Mesenteric fat pad (tissue), 1 donor: ENCODE data around the gene FYCO1. TPM values are rescaled to one million over a fixed set of nuclear protein-coding genes. Genes with fewer than 3 reads are reported as not detected.

ENCODE experiments used
- DNase-seq: peaks from one replicate; pipeline ENCODE4 v3.0.0-alpha.2; 2020; ENCODE audit warnings: low spot score
- total RNA-seq: library from RNA; stranded (reverse); fragmentation: NEBNext Ultra II Directional; extraction: Animal tissue kit (Norgen Biotek cat#: 25700); gene quantifications from one replicate; pipeline ENCODE4 v1.2.1, GENCODE V29; 2021
- donor health status: DM: yes; HTN: yes; CAD: no.

FYCO1 gene
- total RNA-seq, 1 donor from 2014 or later, result 43.5 TPM

DNA sequence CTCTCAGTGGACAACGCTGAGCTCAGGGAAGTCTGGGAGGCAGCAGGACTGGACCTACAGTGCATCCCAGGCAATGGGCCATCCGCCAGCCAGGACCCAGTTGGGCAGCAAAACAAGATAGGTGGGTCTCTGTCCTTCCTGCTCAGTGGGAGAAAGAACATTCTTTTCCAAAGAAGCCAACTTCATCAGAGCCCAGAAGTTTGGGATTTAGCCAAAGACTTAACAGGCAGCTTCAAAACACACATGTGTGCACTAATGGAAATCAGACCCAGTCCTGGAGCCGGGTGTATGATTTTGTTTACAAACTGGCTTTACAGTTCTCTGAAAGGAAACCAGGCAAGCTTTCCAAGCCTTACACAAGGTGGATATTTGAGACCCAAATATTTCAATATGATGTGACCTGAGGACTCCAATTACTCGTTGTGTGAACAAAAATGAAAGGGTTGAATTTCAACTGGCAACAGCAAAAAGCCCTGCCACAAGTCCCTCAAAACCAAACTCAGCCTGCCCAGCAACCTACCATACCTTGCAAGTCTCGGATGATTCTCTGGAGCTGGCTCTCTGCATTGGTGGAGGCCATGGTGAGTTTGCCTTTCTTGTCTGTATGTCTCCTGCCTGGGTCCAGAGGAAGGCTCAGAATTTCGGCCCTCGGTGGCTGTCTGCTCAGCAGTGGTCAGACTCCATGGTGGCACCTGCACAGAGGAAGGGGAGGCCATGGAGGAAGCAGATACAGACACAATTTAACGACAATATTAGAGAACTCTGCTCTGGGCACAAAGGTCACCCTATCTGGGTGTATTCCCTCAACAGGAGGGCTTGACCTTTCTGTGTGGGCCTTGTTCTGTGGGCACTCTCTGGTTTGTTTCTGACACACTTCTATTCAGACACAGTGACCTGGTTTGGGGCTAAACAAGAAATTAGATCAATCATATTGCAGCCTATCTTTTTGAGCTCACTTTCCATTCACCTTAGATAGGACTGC, 11.0 kb downstream of the FYCO1 start:
- no peak for DNase-seq

DNA sequence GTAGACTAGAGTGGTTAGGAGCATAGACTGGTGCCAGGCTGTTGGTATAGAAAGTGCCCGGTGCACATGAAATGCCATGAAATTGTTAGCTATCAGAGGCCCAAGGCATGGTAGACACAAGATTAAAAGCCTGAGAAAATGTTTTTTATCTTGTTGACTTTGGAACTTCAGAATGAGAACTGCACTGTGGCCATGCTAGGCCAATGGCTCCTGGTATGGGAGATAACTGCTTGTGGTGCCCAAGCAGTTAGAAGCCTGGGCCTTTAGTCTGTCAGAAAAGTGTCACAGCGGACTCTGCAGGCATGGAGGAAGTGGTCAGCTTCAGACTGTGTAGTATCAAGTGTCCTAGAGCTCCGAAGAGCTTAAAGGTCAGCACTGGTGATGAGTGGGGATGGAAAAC, 11.9 kb downstream of the FYCO1 start:
- no peak for DNase-seq

DNA sequence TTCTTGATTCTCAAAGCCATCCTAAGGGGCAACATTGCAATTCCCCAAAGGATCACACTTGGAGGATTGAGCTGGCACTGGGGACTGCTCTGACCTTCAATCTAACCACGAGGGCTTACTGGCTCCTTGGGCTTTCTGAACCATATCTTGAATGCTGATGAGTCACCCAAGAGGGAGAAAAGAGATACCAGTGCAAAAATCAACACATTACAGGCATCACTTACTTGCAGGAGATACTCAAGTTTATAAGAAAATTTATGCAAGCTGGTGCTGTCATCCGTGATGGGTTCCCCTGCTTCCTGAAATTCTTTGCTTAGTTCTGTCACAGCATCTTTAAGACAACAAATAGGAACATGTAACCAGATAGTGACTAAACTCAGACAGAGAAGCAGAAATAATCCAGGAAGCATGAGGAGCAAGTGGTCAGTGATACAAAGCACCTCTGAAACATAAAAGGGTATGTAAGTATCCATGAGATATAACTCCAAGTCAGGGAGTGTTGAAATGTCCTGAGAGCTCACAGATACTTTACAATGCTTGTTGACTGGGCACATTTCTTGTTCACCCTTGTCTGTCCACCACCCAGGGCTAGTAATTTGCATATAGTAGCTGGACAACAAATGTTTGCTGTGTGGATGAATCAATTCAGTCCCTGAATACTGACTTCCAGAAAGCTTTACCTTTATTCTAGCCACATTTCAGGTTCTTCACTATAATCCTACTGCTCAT, 14.1 kb downstream of the FYCO1 start:
- DNase-seq, result no peak

DNA sequence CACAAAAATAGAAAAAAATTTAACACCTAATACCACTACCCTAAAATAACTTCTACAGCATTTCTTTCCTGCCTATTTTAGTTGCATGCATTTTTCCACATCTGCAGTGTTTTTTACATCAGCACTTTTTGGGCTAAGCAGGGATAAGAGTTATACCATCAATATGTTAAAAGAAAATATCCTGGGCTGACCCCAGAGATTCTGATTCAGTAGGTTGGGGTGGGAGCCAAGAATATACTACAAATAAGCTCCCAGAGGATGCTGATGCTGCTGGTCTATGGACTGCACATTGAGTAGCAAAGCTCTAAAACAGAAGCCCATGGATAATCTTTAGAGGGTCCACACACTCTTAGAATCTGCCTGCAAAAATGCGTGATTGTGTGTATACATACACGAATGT, 14.8 kb downstream of the FYCO1 start:
- DNase-seq, result no peak

DNA sequence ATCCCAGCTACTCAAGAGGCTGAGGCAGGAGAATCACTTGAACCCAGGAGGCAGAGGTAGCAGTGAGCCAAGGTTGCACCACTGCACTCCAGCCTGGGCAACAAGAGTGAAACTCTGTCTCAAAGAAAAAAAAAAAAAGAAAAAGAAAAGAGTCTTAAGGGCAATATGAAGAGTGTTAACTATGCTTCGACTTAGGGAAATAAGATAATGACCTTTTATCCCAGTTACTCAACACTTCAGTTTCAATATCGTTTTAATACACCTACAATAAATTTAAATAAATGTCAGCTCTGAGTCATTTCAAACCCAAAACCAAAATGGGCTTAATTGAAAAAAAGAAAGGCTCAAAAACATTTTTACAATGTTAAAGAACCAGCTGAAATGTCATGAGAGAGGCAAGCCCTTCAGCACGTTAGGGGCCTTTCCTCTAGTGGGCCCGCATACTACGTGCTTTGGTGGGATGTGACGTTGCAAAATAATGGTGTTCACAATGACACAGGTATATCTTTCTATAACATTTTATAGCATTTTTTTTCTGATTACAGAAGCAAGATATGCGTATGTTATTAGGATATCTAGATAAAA, 15.3 kb downstream of the FYCO1 start:
- DNase-seq, result no peak

DNA sequence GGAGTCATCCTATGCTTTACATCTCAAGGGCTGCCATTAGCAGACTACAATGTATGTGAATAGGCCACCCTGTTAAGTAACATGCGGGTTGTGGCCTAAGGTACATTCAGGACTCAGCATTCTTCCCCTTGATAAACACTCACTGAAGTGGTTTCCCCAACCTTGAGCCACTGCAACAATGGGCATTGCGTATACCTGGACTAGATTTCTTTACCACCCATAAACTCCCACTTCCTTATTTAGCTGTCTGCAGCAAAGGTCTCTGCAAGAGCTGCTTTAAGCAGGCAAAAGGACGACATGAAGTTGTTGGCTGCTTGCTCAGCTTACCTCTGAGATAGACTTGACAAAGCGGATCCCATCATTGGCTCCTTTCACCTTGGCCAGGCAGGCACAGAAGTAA, 16.2 kb downstream of the FYCO1 start:
- no peak for DNase-seq

DNA sequence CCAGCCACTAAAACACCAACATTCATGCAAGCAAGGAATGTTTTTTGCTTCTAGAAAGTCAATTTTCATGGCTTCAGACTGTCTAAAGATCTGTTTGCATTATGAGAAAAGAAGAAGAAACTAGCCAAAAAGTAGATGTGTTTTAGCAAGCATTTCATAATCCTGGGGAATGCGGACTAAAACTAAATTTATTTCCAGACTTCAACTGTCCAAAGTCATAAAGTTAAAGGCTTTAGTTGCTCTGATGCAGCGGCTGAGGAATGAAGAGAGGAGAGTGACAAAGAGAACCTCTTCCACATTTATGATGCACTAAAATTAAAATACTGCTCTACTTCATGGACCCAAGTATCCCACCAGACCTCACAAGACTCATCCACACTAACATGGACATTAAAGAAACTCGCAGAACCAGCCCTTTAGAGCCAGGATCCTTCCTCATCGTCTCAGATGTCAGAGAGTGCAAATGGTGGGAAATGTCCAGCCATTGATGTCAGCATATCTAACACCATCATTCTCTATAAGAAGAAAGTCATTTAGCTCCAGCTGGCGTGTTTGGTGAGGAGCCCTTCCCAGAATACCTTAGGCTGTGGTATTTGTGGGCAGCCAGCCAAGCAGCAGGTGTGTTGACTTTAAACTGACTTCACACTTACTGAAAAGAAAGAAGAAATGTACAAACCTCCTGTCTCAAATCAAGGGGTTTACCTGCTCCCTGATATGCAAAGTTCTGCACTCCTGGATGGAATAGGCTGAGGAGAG, 17.4 kb downstream of the FYCO1 start:
- DNase-seq, result no peak

DNA sequence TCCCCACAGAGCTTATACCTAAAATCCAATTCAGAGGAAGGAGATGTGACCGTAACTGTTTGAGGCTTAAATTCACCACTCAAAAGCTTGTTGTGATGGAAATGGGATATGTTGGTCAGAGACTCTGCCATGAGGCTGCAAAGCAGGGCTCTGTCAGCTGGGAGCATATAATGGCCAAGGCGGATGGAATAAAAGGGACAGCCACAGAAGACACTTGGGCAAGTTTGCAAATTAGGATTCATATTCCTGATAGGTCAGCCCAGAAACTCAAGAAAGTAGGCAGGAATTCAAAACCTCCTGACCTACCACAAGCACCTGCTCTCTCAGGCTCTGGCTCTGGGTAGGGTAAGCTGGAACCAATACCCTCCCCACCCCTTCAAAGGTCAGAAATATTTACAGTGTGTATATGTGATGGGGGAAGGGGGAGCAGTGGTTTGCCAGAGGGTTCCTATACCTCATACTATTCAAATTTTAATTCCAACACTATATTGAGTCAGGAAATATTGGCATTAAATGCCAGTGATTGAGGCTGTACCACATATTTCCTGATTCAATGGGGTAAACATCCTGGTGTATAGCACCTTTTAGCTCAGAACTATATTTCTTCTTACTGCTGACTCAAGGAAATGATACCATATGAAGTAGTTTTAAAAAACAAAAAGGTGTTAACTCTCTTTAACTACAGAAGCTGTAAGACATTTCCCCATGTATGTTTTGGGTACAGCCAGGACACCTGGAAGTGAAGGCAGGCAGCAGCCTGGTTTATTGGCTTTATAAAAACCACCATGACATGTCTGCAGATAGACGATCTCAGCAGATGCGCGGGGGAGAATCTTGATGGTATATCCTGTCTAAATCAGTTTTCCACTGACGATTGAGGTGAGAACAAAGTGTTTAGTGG, 19.2 kb downstream of the FYCO1 start:
- DNase-seq, result no peak

DNA sequence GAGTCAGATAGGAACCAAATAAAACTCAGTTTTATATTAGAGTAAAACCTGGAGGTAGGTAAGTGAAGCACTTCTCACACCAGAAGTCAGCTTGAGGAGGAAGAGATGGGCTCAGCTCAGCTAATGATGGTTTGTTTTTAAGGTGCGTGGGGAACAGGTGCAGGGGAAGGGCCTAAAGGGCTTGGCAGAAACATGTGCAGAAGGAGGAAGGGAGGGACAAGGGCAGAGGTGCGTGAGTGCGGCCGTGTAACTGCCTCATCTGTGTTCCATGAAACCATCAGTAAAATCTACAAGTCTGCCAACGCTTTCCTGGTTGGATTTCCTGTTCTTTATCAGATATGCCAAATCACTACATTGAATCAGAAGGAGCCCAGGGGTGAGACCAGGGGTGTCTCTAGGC, 19.9 kb downstream of the FYCO1 start:
- DNase-seq, result no peak

DNA sequence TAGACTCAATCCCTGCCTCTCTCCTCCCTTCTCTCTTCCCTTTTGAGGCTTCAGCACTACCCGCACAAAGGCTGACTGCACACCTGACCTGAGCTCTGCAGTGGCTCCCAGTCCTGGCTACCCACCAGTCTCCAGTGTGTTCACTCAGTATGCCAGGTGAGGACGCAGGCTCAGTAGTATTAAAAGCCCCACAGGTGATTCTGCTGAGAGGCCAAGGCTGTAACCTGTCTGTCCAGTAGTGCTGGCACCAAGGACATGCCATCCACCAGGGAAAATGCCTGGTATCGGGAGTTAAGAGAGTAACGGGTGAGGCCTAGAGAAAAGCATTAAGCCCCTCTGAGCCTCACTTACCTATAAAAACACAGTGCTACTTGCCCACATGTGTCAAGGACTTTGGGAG, 20.9 kb downstream of the FYCO1 start:
- DNase-seq, result no peak

DNA sequence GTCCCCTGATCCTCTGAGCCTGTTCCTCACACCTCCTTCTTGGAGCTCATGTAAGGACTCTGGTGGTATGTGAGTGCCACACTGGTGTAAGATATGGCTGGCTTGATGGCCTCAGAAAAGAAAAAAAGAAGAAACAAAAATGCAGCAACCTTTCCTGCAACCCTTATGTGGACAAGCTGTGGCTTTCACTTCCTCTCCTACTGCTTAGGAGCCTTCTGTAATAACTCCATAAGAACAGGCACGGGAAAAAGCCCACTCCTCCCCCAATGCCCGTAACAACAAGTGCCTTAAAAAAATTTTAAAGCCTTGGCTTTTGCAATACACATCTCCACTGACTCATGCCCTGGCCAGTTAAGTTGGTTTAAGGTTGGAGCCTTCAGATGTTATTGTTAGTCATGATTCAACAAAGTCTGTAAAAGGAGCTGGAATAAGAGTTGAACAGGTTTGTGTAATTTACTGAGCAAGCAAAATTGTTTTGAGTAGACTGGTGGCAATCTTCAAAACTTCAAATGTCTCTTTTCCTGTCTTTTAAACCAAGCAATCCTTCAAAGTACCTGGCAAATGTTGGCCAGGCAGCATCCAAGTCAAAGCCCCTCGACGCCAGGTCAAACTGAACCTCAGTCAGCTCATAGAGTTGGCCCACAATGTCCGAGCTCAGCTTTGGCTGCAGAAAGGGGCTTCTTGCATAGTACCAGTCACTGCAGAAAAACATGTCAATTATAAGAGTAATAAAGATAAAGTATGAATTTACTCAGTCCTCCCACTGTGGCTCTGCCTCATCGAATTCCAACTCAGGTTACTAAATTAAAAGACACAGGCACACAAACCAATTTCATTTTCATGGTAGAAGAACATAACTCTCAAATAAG, 22.9 kb downstream of the FYCO1 start:
- no peak for DNase-seq

DNA sequence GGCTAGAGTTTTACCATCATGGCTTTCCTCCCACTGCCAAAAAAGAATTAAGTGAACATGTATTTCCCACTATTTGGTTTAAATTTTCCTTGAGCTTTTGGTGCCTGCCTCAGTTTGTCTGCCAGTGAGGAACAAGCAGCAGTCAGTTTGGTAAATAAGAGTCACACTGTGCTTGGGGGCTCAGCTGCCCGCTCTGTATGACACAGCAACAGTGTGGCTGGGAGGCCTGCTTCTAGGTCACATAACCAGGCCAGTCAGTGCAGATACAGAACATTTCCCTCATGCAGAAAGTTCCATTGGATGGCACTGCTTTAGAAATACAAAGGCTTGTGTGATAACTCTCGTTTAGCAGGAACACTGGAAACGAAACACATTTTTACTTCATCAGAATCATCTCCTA, 25.7 kb downstream of the FYCO1 start:
- no peak for DNase-seq

DNA sequence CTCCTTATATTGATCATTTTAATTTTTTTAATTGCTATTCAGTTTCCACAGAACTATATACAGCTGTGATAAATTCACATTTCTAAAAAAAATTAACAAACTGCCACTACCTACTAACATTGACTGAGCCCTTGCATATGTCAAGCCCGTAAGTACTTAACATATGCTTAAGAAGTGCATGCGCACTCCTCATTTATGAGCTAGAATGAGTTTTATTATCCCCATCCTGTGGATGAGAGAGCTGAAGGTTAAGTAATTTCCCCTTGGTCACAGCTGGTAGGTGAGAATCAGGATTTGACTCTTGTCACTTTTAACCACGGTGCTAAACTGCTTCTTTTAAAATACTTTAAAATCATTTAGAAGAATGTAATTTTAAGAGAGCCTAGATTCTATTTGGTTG, 26.5 kb downstream of the FYCO1 start:
- DNase-seq, result no peak

DNA sequence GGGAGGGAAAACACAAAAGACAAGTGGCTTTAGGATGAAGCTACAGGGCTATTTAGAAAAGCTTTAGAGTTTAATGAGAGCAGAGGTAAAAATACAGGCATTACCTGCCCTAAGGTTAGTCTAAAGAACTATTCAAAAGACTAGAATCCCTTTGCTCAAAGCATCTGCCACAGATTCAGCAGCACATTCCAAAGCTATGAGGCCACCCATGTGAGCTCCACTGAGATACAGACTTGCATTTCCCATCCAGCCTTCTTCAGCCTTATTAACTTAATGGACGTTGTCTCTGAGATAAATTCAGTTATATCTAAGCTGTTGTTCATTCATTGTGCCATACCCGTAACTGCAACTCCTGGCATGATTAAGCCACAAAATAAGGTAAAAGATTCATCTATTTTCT, 26.9 kb downstream of the FYCO1 start:
- DNase-seq, result no peak

DNA sequence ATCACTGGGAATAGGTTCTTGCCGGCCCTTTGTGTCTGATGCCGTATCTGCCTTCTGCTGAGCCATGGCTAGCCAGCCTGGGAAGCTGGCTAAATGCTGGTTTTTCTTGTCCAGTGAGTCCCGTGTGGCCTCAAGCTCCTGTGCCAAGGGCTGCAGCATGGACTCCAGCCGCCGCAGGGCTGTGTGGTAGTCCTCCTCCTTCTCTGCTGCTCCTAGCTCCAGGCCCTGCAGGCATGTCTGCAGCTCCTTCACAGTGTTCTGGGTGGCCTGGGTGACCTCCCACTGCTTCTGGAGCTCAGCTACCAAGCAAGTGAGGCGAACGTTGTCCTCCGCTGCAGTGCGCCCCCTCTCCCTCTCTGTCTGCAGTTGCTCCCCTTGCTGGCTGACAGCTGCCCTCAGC, 27.5 kb downstream of the FYCO1 start:
- no peak for DNase-seq

DNA sequence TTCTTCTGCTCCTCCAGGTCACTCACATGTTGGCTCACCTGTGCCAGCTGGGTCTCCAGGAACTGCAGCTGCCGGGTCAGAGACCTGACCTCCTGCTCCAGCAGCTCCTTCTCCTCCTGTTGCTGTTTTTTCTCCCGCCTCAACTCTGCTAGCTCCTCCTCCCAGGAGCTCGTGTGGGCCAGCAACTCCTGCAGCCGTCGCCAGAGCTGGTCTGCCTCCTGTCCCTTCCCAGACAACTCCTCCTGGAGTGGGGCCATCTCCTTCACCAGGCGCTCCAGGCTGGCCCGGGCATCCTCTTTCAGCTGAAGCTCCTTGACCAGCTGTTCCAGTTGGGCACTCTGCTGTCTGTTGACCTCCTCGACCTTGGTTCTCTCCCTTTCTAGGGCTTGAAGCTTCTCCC, 27.9 kb downstream of the FYCO1 start:
- no peak for DNase-seq

DNA sequence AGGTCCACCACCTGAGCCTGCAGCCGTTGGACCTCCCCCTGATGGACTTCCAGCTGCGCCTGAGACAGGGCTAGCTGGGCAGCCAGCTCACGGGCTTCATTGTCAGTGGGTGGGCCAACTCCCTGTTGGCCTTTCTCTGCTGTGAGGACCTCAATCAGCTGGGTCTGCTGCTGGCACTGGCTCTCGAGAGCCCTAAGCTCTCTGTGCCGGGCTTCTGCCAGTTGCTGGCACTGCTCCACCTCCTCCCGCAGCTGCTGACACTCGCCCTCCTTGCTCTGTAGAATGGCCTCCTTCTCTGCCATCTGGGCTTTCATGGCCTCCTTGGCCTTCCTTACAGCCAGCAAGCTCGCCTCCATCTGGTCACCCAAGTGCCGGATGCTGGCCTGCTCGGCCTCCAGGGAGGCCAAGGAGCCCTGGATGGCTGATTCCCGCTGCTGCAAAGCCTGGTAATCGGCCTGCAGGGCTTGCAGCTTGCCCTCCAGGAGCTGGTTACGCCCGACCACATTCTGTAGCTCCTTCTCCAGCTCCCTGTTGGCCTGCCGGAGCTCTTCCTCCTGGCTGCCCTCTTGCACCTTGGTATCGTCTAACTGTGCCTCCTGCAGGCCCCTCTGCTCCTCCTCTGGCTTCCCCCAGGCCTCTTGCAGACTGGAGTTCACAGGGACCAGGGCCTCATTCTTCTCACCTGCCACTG, 28.5 kb downstream of the FYCO1 start:
- DNase-seq, result no peak

DNA sequence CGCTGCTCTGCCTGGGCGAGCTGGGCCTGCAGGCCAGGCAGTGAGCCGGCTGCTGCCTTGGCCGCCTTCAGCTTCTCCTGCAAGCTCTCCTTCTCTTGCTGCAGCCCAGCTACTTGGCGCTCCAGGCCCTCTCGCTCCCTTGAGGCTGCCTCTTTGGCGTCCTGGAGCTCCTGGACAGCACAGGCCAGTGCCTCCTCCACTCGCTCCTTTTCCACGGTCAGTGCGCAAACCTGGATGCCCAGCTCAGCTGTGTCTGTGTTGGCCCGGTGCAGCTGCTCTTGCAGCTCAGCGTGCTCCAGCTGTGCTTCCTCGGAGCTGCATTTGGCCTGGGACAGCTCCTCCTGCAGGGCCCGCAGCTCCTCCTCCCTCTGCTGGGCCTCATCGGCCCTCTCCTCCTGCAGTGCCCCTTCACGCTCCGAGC, 29.2 kb downstream of the FYCO1 start:
- no peak for DNase-seq

DNA sequence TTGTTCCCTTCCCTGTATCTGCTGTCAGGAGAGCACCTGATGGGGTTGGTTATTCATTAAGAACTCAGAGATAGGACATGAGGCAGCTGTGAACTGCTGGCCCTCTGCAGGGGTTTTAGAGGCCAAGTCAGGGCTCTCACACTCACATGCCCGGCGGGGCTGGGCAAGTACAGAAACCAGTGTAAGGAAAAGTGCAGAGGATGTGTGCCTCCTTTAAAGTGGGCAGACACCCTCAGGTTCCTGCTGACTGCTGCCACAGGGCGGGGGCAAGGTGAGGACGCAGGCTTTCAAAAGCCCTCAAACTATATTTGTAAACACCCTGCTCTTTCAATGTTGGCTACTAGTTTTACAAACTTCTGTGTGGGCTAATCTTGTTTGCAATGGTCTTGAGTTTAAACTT, 30.0 kb downstream of the FYCO1 start:
- DNase-seq, result no peak
